ENCODE data around the gene IL11. TPM values are rescaled to one million over a fixed set of nuclear protein-coding genes. Genes with fewer than 3 reads are reported as not detected.
A peak's percentile ranks its signal among the peaks of the same experiment; 100 is the strongest.

Gene IL11
- total and polyA plus RNA-seq, 4 experiments from 2014 or later: 0.32 to 0.47 TPM; not detected in 2

DNA sequence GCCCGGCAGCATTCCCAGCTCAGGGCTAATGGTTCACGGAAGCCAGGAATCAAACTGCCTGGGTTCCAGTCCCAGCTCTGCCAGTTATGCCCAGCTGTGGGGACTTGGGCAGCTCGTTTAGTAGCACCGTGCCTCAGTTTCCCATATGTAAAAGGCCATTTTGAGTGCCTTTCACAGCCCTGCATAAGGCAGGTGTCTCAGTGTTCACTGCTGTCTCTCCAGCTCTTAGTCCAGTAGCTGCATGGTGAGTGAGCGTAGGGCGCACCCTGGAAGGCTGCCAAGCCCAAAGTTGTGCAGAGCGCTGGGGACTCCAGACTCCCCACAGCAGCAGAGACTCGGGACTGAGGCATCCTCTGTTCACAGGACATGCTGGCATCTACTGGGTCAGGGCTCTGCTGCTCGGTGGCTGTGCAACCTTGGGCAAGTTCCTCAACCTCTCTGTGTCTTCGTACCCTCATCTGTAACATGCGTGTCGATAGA is 21.0 kb upstream of the IL11 start:
- Histone ChIP-seq H3K9me3 (ENCODE audit: control insufficient read depth in 1 of 2, low read length in 2 of 2) (no peaks in the 10 kb centered on the region), H3K27ac (ENCODE audit: low read depth, low read length) (no peak overlapping the region), H3K36me3 (ENCODE audit: insufficient read depth, low read length) (peaks cover 44% of the 10 kb centered on the region), H3K27me3 (ENCODE audit: insufficient read depth, low read length) (no peaks in the 10 kb centered on the region), H3K4me1 (ENCODE audit: insufficient read depth, low read length) (peaks cover 45% of the 10 kb centered on the region), H3K4me3 (ENCODE audit: low read length in 2 of 2) (no peak overlapping the region)
- Mint-ChIP-seq H3K27ac (peak overlapping the region in 2 of 7 donors; percentile 47 to 70), H3K4me1 (peaks cover 26 to 58% (median 39%) of the 10 kb centered on the region in 4 donors), H3K4me3 (no peak overlapping the region), H3K36me3 (peaks cover 17 to 55% of the 10 kb centered on the region in 2 donors), H3K9me3 (peaks cover 0 to 2% (median 0%) of the 10 kb centered on the region in 8 donors), H3K27me3 (no peaks in the 10 kb centered on the region)
- ChIA-PET POLR2A (ENCODE audit: partially characterized antibody) (interaction anchor here (0.9 to 12.9 kb wide), 3 partner anchors 9 to 137 kb away, joined by 3 to 247 read pairs (median 25); partner anchors contain the start of gene UBE2S), CTCF (ENCODE audit: partially characterized antibody) (no interaction called here)
- DNase-seq: no peak
- intact Hi-C loops (cut with micrococcal nuclease): no loop called here

DNA sequence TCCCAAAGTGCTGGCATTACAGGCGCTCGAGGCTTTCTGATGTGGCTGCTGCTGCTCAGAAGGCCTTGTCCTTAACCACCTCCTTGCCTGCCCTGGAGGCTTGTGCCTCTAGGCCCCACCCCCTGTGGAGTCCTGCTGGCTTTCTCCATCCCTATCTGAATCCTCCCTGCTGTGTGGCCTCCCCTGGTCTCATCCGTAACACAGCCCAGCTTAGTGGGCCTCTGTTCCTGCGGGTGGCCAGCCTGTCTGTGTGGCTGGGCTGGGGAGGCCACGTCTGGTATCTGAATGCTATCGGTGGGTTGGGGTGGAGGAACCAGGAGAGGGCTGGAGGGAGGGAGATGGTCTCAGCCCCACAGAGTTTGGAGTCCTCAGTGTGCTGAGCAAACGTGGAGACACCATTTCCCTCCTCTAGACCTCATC is 20.2 kb upstream of the IL11 start:
- H3K4me3 Mint-ChIP-seq: peak overlapping the region in 2 of 8 donors; percentile 54 to 73
- peak in 1 of 5 donors; percentile 27 for DNase-seq
- no peak overlapping the region for H3K27ac ChIP-seq (ENCODE audit: low read depth, low read length)
- peaks cover 0 to 9% (median 0%) of the 10 kb centered on the region in 8 donors for H3K9me3 Mint-ChIP-seq
- H3K36me3 ChIP-seq (ENCODE audit: insufficient read depth, low read length): peaks cover 44% of the 10 kb centered on the region
- no peak overlapping the region for H3K4me3 ChIP-seq (ENCODE audit: low read length in 2 of 2)
- ChIA-PET POLR2A (ENCODE audit: partially characterized antibody) (interaction anchor here (0.9 to 12.9 kb wide), 4 partner anchors 9 to 136 kb away, joined by 3 to 247 read pairs (median 60); partner anchors contain the start of genes KMT5C and UBE2S), CTCF (ENCODE audit: partially characterized antibody) (no interaction called here)
- no peaks in the 10 kb centered on the region for H3K27me3 Mint-ChIP-seq
- H3K4me1 ChIP-seq (ENCODE audit: insufficient read depth, low read length): peaks cover 45% of the 10 kb centered on the region
- H3K4me1 Mint-ChIP-seq: peaks cover 27 to 62% (median 43%) of the 10 kb centered on the region in 4 donors
- H3K9me3 ChIP-seq (ENCODE audit: control insufficient read depth in 1 of 2, low read length in 2 of 2): no peaks in the 10 kb centered on the region
- H3K27ac Mint-ChIP-seq: peak overlapping the region in 4 of 7 donors; percentile 5 to 76 (median 70)
- no peaks in the 10 kb centered on the region for H3K27me3 ChIP-seq (ENCODE audit: insufficient read depth, low read length)
- peaks cover 21 to 63% of the 10 kb centered on the region in 2 donors for H3K36me3 Mint-ChIP-seq
- intact Hi-C loops (cut with micrococcal nuclease): no loop called here

DNA sequence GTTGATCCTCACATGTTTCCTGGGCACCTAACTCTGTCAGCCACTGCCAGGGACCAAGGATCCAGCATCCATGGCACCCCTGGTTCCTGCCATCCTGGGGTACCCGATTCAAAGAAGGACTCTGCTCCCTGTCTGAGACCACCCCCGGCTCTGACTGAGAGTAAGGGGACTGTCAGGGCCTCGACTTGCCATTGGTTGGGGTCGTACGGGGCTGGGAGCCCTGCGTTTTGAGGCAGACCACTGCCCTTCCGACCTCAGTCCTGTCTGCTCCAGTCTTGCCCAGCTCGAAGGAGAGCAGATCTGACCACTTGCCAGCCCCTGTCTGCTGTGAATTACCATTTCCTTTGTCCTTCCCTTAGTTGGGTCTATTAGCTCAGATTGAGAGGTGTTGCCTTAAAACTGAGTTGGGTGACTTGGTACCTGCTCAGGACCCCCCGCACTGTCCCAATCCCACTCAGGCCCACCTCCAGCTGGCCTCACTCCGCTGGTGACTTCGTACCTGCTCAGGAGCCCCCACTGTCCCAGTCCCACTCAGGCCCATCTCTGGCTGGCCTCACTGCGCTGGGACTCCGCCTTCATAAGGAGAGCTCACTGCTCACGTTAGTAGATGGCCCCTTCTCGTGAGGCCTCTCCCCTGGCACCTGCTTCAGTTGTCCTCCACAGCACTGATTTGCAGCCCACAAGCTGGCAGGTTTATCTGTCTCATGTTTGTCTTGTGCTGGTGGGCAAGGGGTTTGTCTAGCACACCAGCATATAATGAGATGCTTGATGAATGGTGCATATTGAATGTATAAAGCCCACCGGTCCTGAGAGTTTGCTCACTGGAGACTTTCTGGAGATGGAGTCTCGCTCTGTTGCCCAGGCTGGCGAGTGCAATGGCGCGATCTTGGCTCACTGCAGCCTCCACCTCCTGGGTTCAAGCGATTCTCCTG is 19.4 kb upstream of the IL11 start:
- peaks cover 27 to 67% (median 49%) of the 10 kb centered on the region in 4 donors for H3K4me1 Mint-ChIP-seq
- peak overlapping the region; percentile 39 to 98 (median 48) for H3K27ac Mint-ChIP-seq
- H3K9me3 ChIP-seq (ENCODE audit: control insufficient read depth in 1 of 2, low read length in 2 of 2): no peaks in the 10 kb centered on the region

DNA sequence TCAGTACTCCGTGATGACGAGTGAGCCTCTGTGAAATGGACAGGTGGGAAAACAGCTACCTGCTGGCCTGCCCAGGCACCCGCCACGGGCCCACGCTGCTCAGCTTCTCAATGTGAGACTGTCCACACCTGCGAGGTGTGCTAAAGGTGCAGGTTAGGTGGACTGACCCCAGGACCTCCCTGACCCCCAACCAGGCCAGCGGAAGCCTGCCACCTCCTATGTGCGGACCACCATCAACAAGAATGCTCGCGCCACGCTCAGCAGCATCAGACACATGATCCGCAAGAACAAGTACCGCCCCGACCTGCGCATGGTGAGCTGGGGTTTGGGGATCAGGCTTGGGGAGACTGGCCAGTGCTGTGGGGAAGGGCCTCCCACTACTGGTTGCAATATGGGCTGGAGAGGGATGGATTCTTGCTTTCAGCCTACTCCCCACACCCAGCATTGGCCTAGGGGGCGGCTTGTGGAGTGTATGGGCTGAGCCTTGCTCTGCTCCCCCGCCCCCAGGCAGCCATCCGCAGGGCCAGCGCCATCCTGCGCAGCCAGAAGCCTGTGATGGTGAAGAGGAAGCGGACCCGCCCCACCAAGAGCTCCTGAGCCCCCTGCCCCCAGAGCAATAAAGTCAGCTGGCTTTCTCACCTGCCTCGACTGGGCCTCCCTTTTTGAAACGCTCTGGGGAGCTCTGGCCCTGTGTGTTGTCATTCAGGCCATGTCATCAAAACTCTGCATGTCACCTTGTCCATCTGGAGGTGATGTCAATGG is 17.7 kb upstream of the IL11 start:
- peak overlapping the region; percentile 99 to 100 (median 100) for H3K4me3 Mint-ChIP-seq
- Histone ChIP-seq H3K27me3 (ENCODE audit: insufficient read depth, low read length) (no peaks in the 10 kb centered on the region), H3K27ac (ENCODE audit: low read depth, low read length) (peak overlapping the region; percentile 94), H3K36me3 (ENCODE audit: insufficient read depth, low read length) (peaks cover 44% of the 10 kb centered on the region), H3K4me1 (ENCODE audit: insufficient read depth, low read length) (peaks cover 61% of the 10 kb centered on the region), H3K4me3 (ENCODE audit: low read length in 2 of 2) (peak overlapping the region in 1 of 2 donors; percentile 88), H3K9me3 (ENCODE audit: control insufficient read depth in 1 of 2, low read length in 2 of 2) (no peaks in the 10 kb centered on the region)
- peaks cover 0 to 9% (median 0%) of the 10 kb centered on the region in 8 donors for H3K9me3 Mint-ChIP-seq
- H3K27ac Mint-ChIP-seq: peak overlapping the region; percentile 22 to 100 (median 99)
- intact Hi-C loops (cut with micrococcal nuclease): loop anchor here (10.0 kb wide), 1 partner anchor 237 kb away; the partner anchor contains the start of gene ZNF784
- H3K36me3 Mint-ChIP-seq: peaks cover 21 to 62% of the 10 kb centered on the region in 2 donors
- CTCF ChIA-PET (ENCODE audit: partially characterized antibody): interaction anchor here (1.1 to 2.7 kb wide), 2 partner anchors 86 to 96 kb away, joined by 4 to 9 read pairs; no protein-coding TSS in a partner anchor
- H3K4me1 Mint-ChIP-seq: peaks cover 31 to 78% (median 58%) of the 10 kb centered on the region in 4 donors
- DNase-seq: peak in 1 of 5 donors; percentile 36
- no peaks in the 10 kb centered on the region for H3K27me3 Mint-ChIP-seq
- POLR2A ChIA-PET (ENCODE audit: partially characterized antibody): interaction anchor here (1.4 to 12.9 kb wide), 7 partner anchors 9 to 74 kb away, joined by 3 to 247 read pairs (median 6); partner anchors contain the start of genes ISOC2, KMT5C and UBE2S

More for the DNA sequence above, 19.4 kb upstream of the IL11 start:
- H3K4me3 Mint-ChIP-seq: peak overlapping the region in 4 of 8 donors; percentile 34 to 73 (median 39)
- no peaks in the 10 kb centered on the region for H3K27me3 ChIP-seq (ENCODE audit: insufficient read depth, low read length)
- DNase-seq: peak in 1 of 5 donors; percentile 9
- H3K4me3 ChIP-seq (ENCODE audit: low read length in 2 of 2): no peak overlapping the region
- peaks cover 44% of the 10 kb centered on the region for H3K36me3 ChIP-seq (ENCODE audit: insufficient read depth, low read length)
- H3K9me3 Mint-ChIP-seq: peaks cover 0 to 9% (median 0%) of the 10 kb centered on the region in 8 donors
- ChIA-PET CTCF (ENCODE audit: partially characterized antibody) (no interaction called here), POLR2A (ENCODE audit: partially characterized antibody) (interaction anchor here (1.0 to 12.9 kb wide), 7 partner anchors 10 to 116 kb away, joined by 3 to 247 read pairs (median 4); partner anchors contain the start of genes ISOC2, KMT5C and UBE2S)
- no peaks in the 10 kb centered on the region for H3K27me3 Mint-ChIP-seq
- peaks cover 21 to 67% of the 10 kb centered on the region in 2 donors for H3K36me3 Mint-ChIP-seq
- intact Hi-C loops (cut with micrococcal nuclease): loop anchor here (10.0 kb wide), 1 partner anchor 235 kb away; the partner anchor contains the start of gene ZNF784
- H3K27ac ChIP-seq (ENCODE audit: low read depth, low read length): peak overlapping the region; percentile 38
- H3K4me1 ChIP-seq (ENCODE audit: insufficient read depth, low read length): peaks cover 50% of the 10 kb centered on the region

DNA sequence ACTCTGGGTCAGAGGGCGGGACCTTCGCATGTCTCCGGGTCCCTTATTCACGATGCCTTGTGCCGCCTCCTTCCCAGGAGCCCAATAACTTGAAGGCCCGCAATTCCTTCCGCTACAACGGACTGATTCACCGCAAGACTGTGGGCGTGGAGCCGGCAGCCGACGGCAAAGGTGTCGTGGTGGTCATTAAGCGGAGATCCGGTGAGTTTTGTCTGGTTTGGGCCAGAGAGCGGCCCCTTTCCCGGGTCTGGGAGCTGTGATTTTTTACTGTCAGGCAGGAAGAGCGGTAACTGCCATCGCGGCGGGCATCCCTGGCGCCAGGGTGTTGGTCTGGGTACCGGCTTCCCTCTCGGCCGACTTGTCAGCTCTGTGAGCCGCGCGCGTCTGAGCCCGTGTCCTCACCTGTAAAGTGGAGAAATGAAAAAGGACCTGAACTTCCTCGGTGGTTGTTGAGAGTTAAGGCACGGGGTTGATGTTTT is 16.3 kb upstream of the IL11 start:
- Histone ChIP-seq H3K9me3 (ENCODE audit: control insufficient read depth in 1 of 2, low read length in 2 of 2) (no peaks in the 10 kb centered on the region), H3K4me1 (ENCODE audit: insufficient read depth, low read length) (peaks cover 68% of the 10 kb centered on the region), H3K4me3 (ENCODE audit: low read length in 2 of 2) (peak overlapping the region; percentile 85 to 88), H3K27ac (ENCODE audit: low read depth, low read length) (peak overlapping the region; percentile 94), H3K27me3 (ENCODE audit: insufficient read depth, low read length) (no peaks in the 10 kb centered on the region), H3K36me3 (ENCODE audit: insufficient read depth, low read length) (peaks cover 42% of the 10 kb centered on the region)
- DNase-seq: no peak
- intact Hi-C loops (cut with micrococcal nuclease): loop anchor here (10.0 kb wide), 1 partner anchor 238 kb away; the partner anchor contains the start of gene ZNF784
- POLR2A ChIA-PET (ENCODE audit: partially characterized antibody): interaction anchor here (0.9 to 12.9 kb wide), 10 partner anchors 10 to 132 kb away, joined by 3 to 247 read pairs (median 4); partner anchors contain the start of genes ISOC2, KMT5C, UBE2S and ZNF628
- peak overlapping the region; percentile 99 to 100 (median 100) for H3K4me3 Mint-ChIP-seq
- H3K27ac Mint-ChIP-seq: peak overlapping the region; percentile 98 to 100 (median 99)
- peaks cover 21 to 54% of the 10 kb centered on the region in 2 donors for H3K36me3 Mint-ChIP-seq
- peaks cover 37 to 89% (median 66%) of the 10 kb centered on the region in 4 donors for H3K4me1 Mint-ChIP-seq
- CTCF ChIA-PET (ENCODE audit: partially characterized antibody): interaction anchor here (2.7 kb wide), 1 partner anchor 84 kb away, joined by 9 read pairs; no protein-coding TSS in a partner anchor
- H3K9me3 Mint-ChIP-seq: peaks cover 0 to 9% (median 0%) of the 10 kb centered on the region in 8 donors
- no peaks in the 10 kb centered on the region for H3K27me3 Mint-ChIP-seq
